HEK293 (cell line): ENCODE results near the gene KANK3.

Experiments
- BCL11A ChIP-seq: fragments of 450-650 bp; formaldehyde crosslinking; IDR thresholded peaks from 2 replicates; pipeline ENCODE4 v1.5.1; 2016; ENCODE audit warnings: low read depth, missing biosample characterization, missing genetic modification characterization
- KLF17 ChIP-seq: fragments of 450-650 bp; formaldehyde crosslinking; IDR thresholded peaks from 2 replicates; pipeline ENCODE4 v1.5.1; 2016; ENCODE audit warnings: missing biosample characterization, missing genetic modification characterization
- OSR2 ChIP-seq: fragments of 450-650 bp; formaldehyde crosslinking; IDR thresholded peaks from 2 replicates; pipeline ENCODE4 v1.5.1; 2016; ENCODE audit warnings: missing biosample characterization, missing genetic modification characterization
- PATZ1 ChIP-seq: fragments of 450-650 bp; formaldehyde crosslinking; IDR thresholded peaks from 2 replicates; pipeline ENCODE4 v1.5.1; 2016; ENCODE audit warnings: missing biosample characterization, missing genetic modification characterization
- PBX3 ChIP-seq: sonication (generic); formaldehyde crosslinking; IDR thresholded peaks from 2 replicates; pipeline ENCODE4 v1.8.1; 2022; ENCODE audit warnings: mild to moderate bottlenecking, moderate library complexity, missing genetic modification reagents
- PRDM1 ChIP-seq: fragments of 450-650 bp; formaldehyde crosslinking; IDR thresholded peaks from 2 replicates; pipeline ENCODE4; 2016; ENCODE audit warnings: missing biosample characterization, missing genetic modification characterization
- PRDM4 ChIP-seq: fragments of 450-650 bp; formaldehyde crosslinking; IDR thresholded peaks from 2 replicates; pipeline ENCODE4 v1.5.1; 2017; ENCODE audit warnings: missing biosample characterization, missing genetic modification characterization
- SETDB1 ChIP-seq: IDR thresholded peaks from one replicate; pipeline ENCODE4 v1.6.1; 2017; ENCODE audit warnings: mild to moderate bottlenecking, low read length, moderate library complexity, mixed read lengths; ENCODE audit not compliant: insufficient read length
- YY2 ChIP-seq: fragments of 450-650 bp; formaldehyde crosslinking; IDR thresholded peaks from 2 replicates; pipeline ENCODE4 v1.5.1; 2016; ENCODE audit warnings: missing biosample characterization, missing genetic modification characterization
- ZBTB17 ChIP-seq: fragments of 450-650 bp; formaldehyde crosslinking; IDR thresholded peaks from 2 replicates; pipeline ENCODE4 v1.5.1; 2016; ENCODE audit warnings: missing biosample characterization, missing genetic modification characterization
- ZFP41 ChIP-seq: fragments of 450-650 bp; formaldehyde crosslinking; IDR thresholded peaks from 2 replicates; pipeline ENCODE4 v1.5.1; 2016; ENCODE audit warnings: missing biosample characterization, missing genetic modification characterization, borderline replicate concordance
- ZFP69B ChIP-seq: fragments of 450-650 bp; formaldehyde crosslinking; IDR thresholded peaks from 2 replicates; pipeline ENCODE4 v1.5.1; 2016; ENCODE audit warnings: missing biosample characterization, missing genetic modification characterization
- ZNF16 ChIP-seq: fragments of 450-650 bp; formaldehyde crosslinking; IDR thresholded peaks from 2 replicates; pipeline ENCODE4 v1.5.1; 2016; ENCODE audit warnings: low read depth, missing biosample characterization, missing genetic modification characterization
- ZNF175 ChIP-seq: fragments of 450-650 bp; formaldehyde crosslinking; IDR thresholded peaks from 2 replicates; pipeline ENCODE4 v1.5.1; 2016; ENCODE audit warnings: missing biosample characterization, missing genetic modification characterization
- ZNF18 ChIP-seq: fragments of 450-650 bp; formaldehyde crosslinking; IDR thresholded peaks from 2 replicates; pipeline ENCODE4 v1.5.1; 2016; ENCODE audit warnings: missing biosample characterization, missing genetic modification characterization
- ZNF404 ChIP-seq: fragments of 450-650 bp; formaldehyde crosslinking; IDR thresholded peaks from 2 replicates; pipeline ENCODE4 v1.5.1; 2017; ENCODE audit warnings: missing biosample characterization, missing genetic modification characterization
- ZNF423 ChIP-seq: fragments of 450-650 bp; formaldehyde crosslinking; IDR thresholded peaks from 2 replicates; pipeline ENCODE4 v1.5.1; 2016; ENCODE audit warnings: missing biosample characterization, missing genetic modification characterization
- ZNF488 ChIP-seq: fragments of 450-650 bp; formaldehyde crosslinking; IDR thresholded peaks from 2 replicates; pipeline ENCODE4 v1.5.1; 2016; ENCODE audit warnings: missing biosample characterization, missing genetic modification characterization
- ZNF530 ChIP-seq: fragments of 450-650 bp; formaldehyde crosslinking; IDR thresholded peaks from 2 replicates; pipeline ENCODE4 v1.5.1; 2016; ENCODE audit warnings: low read depth, missing biosample characterization, missing genetic modification characterization
- ZNF555 ChIP-seq: fragments of 450-650 bp; formaldehyde crosslinking; conservative IDR thresholded peaks from 2 replicates; pipeline ENCODE4 v1.5.1; 2017; ENCODE audit warnings: missing biosample characterization, mild to moderate bottlenecking, missing genetic modification characterization, inconsistent platforms
- ZNF596 ChIP-seq: fragments of 450-650 bp; IDR thresholded peaks from 2 replicates; pipeline ENCODE4 v1.5.0; 2018; ENCODE audit warnings: missing biosample characterization, mild to moderate bottlenecking, missing genetic modification characterization, moderate library complexity
- ZNF600 ChIP-seq: fragments of 450-650 bp; formaldehyde crosslinking; IDR thresholded peaks from 2 replicates; pipeline ENCODE4 v1.5.1; 2016; ENCODE audit warnings: missing biosample characterization, missing genetic modification characterization
- ZNF639 ChIP-seq: fragments of 450-650 bp; formaldehyde crosslinking; IDR thresholded peaks from 2 replicates; pipeline ENCODE4 v1.5.1; 2016; ENCODE audit warnings: missing biosample characterization, missing genetic modification characterization
- ZSCAN18 ChIP-seq: fragments of 450-650 bp; formaldehyde crosslinking; IDR thresholded peaks from 2 replicates; pipeline ENCODE4 v1.5.1; 2016; ENCODE audit warnings: missing biosample characterization, missing genetic modification characterization
- ZSCAN30 ChIP-seq: fragments of 450-650 bp; IDR thresholded peaks from 2 replicates; pipeline ENCODE4 v1.5.1; 2018; ENCODE audit warnings: missing biosample characterization, mild to moderate bottlenecking, missing genetic modification characterization, moderate library complexity

Gene KANK3

GRCh38 chr19:8321067-8321985 lies 21.7 kb downstream of the KANK3 start, which contains the start of the genes NDUFA7 and RPS28 (continued):
- TF ChIP-seq ZNF18 (tag by site-specific recombination) (peak; percentile 22; the same call in 1 of the 2 replicates), ZNF555 (no peak), ZSCAN18 (tag by site-specific recombination) (0 out of 2 replicates have a peak, but pooled peaks have one; percentile 55), ZNF175 (tag by site-specific recombination) (no peak), ZNF488 (no peak), BCL11A (tag by site-specific recombination) (no peak), ZNF530 (tag by site-specific recombination) (no peak), PRDM1 (no peak), ZFP69B (tag by site-specific recombination) (no peak), ZSCAN30 (tag by site-specific recombination) (peak; percentile 74; the same call in 1 of the 2 replicates), ZNF639 (peak; percentile 81), KLF17 (tag by site-specific recombination) (peak; percentile 83), PBX3 (CRISPR knock-in tag) (peak; percentile 32; the same call in 1 of the 2 replicates), ZNF404 (tag by site-specific recombination) (no peak), ZFP41 (tag by site-specific recombination) (no peak), ZNF600 (tag by site-specific recombination) (0 out of 2 replicates have a peak, but pooled peaks have one; percentile 10), ZNF16 (tag by site-specific recombination) (0 out of 2 replicates have a peak, but pooled peaks have one; percentile 4), OSR2 (tag by site-specific recombination) (no peak), ZNF423 (tag by site-specific recombination) (no peak), ZNF596 (tag by site-specific recombination) (no peak), PATZ1 (tag by site-specific recombination) (peak; percentile 84), ZBTB17 (tag by site-specific recombination) (peak; percentile 43; the same call in 1 of the 2 replicates), YY2 (tag by site-specific recombination) (peak; percentile 99), SETDB1 (no peak), PRDM4 (tag by site-specific recombination) (no peak)
